Stimulated activated CD4-positive, alpha-beta T cell treated with anti-CD3 and anti-CD28 coated beads, Interleukin-4, amount 100 ng/mL, for 48 hours (primary cell): ENCODE measurements around the gene SDK1.

Source experiments
- DNase-seq, 2 donors: peaks; one replicate each; pipeline ENCODE4 v3.0.0-alpha.2; 2020; ENCODE audit warnings: low read depth in 2 of 2

SDK1 gene

GRCh38 chr7:3591219-3591618 lies 290.2 kb downstream of the SDK1 start:
- no peak for DNase-seq

- DNase-seq = no peak
These were observed 290.9 kb downstream of the SDK1 start for GRCh38 chr7:3591944-3592343.

DNA sequence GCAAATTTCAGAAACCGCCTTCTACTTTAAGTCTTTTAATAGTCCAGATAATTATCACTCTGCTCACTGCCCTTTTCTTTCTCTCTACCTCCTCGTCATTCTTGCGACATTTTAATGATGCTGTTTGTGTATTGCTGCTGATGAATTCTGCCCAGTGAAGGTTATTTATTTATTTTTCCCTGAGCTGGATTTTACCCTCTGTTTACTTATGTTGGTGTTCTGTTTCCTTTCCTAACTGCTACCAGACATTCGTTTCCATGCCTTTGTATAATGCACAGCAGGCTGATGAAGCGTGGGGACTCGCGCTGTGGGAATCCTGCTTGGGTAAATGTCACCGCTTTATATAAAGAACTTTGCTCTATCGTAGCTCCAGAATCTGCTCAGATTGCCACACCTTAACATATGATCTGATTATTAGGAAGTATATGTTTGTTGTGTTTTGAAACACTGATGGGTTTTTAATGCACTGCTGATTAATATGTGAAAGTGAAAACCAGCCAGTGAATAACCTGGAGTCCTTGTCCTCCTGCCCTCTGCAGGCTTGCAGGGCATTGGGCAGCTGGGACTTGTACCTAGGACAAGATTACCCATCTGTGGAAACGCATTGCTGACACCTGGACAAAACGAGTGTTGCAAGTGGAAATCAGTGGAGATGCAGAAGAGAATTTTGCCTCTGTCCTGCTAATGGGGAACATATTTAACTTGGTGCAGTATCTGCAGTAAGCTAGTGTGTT lies 291.5 kb downstream of the SDK1 start:
- DNase-seq = no peak

DNA sequence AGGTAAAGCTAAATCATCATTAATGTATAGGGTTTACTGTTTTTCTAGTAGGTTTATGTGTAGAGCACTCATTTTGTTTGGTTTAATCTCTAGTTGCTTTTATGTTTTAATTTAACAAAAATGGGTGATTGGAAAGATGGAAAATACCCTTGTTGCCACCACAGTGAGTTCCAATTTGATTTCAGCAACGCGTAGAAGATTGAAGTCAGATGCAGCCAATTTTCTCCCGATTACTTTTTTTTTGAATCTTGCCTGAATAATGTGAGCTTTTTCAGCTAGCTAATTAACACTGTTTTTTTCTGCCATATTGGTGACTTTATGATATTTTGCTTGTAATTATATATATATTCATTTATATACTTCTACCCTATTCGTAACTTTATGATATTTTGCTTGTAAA lies 293.8 kb downstream of the SDK1 start:
- no peak for DNase-seq

- no peak for DNase-seq
These were observed 297.8 kb downstream of the SDK1 start for GRCh38 chr7:3598854-3599253.

GRCh38 chr7:3605222-3605621 lies 304.2 kb downstream of the SDK1 start:
- DNase-seq = no peak

- no peak for DNase-seq
These were observed 305.4 kb downstream of the SDK1 start for GRCh38 chr7:3606436-3606835.

GRCh38 chr7:3607847-3608246 lies 306.8 kb downstream of the SDK1 start:
- DNase-seq = no peak

DNA sequence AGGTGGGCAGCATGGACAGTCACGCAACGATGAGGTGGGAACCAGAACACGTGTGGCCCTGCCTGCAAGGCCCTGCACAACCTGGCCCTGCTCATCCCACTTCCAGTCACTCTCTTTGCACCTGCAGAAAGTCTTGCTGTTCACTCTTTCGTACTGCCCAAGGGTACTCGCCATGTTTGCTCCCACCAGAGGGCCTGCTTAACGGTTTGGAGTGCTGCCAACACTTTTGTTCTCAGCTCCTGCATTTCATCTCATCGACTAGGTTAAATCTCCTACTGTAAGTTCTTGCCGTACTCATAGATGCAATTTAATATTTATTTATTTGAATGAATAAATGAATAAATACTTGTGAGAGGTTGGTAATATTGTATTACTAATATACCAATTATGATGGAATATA lies 315.3 kb downstream of the SDK1 start:
- DNase-seq = no peak

DNA sequence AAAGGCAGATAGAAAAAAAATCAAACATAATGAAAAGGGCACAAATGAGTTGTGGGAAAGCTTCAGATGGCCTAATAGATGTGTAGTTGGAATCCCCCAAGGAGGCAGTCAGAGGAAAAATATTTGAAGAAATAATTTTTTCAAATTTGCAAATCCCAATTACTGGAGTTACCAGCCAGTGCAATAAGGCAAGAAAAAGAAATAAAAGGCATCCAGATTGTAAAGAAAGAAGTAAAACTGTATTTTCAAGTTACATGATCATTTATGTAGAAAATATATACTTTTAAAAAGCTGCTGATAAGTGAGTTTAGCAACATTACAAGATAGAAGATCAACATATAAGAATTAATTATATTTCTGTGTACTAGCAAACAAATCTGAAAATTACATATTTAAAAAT lies 329.0 kb downstream of the SDK1 start:
- DNase-seq = no peak

GRCh38 chr7:3634396-3634795 lies 333.3 kb downstream of the SDK1 start:
- DNase-seq = no peak

DNA sequence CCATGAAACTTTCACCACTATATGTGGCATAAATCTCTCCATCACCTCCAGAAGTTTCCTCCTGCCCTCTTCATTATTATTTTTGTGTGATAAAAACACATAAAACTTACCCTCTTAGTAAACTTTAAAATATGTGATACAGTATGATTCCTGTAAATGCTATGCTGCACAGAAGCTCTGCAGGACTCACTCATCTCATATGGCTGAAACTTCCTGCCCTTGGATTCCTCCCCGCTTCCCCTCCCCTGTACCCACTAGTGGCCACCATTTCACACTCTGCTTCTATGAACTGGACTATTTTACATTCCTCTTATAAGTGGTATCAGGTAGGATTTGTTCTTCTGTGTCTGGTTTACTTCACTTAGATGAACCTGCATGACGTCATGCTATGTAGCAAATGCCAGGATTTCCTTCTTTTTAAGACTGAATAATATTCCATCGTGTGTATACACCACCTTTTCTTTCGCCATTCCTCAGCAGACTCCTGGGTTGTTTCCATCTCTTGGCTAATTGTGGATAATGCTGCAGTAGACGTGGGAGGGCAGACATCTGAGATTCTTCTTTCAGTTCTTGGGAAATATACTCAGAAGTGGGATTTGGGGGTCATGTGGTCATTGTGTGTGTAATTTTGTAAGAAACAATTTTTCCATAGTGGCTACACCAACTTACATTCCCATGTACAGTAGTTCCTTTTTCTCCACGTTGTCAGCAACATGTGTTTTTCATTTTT lies 335.2 kb downstream of the SDK1 start:
- no peak for DNase-seq

DNA sequence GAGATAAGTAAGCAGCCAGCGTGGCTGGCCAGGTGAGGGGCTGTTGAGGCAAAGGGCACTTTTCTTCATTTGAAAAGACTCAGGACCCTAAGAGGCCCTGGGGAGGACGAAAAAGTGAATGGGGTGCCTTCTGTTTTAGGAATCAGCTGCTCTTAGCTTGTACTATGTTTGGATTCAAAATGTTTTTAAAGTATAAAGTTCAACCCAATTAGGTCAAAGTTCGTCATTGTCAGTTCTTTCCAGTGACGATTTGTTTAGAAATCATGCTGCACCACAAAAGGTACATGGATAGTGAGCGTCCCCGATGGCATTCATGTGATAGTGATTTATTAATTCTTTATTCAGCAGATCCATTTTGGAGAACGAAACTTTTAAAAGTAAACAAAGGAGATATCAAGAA lies 338.2 kb downstream of the SDK1 start:
- no peak for DNase-seq

GRCh38 chr7:3641582-3641981 lies 340.5 kb downstream of the SDK1 start:
- DNase-seq = no peak

DNA sequence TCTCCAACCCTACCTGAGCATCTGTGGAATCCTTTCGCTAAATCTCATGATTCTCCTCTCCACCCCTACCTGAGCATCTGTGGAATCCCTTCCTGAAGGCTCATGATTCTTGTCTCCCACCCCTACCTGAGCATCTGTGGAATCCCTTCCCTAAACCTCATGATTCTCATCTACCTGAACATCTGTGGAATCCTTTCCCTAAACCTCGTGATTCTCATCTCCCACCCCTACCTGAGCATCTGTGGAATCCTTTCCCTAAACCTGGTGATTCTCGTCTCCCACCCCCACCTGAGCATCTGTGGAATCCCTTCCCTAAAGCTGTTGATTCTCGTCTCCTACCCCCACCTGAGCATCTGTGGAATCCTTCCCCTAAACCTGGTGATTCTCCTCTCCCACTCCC lies 342.0 kb downstream of the SDK1 start:
- no peak for DNase-seq

DNA sequence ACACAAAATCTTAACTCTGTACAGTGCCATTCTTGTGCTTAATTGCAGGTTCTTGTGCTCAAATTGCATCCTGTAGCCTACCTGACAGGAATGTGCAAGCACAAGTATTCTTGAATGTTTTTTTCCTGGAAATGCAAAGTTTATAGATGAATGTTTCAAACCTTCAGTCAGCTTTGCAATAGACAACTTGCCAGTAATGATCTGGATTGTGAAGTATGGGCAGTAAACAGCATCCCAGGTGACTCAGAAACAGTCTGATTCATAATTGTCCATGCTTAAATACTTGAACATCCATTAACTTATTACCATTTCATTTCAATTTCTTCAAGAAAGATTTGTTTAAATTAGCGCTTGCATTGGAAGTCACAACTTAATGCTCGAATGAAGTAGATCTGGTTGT lies 347.2 kb downstream of the SDK1 start:
- no peak for DNase-seq

DNA sequence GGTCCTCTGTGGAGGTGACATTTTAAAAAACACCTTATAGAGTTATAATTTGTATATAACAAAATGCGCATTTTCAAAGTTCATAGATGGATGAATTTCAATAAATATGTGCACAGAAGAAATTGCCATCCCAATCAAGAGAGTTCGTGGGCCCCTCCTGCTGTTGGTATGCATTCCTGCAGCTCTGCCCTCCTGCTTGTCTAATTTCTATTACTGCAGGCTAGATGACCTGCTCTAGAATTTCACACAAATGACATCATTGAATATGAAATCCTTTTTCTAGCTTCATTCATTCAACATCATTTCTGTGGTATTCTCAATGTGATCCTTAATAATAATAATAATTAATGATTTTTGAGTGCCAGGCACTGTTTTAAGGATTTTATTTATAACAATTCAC lies 348.2 kb downstream of the SDK1 start:
- DNase-seq = no peak

- DNase-seq = no peak
These were observed 348.8 kb downstream of the SDK1 start for GRCh38 chr7:3649678-3650440.

DNA sequence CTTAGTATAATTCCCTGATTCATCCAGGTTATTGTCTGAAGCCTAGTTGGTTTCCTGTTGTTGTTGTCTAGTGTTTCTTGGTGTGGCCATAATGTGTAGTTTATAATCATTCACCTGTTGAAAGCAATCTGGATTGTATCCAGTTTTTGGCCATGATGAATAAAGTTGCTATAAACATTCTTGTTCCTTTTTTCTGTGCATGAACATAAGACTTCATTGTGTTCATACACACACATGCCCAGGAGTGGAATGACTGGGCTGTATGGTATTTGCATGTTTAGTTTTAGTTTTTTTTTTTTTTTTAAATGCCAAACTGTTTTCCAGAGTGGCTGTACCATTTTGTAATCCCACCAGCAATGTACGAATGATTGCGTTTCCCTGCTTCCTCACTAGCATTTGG lies 349.8 kb downstream of the SDK1 start:
- DNase-seq = no peak

GRCh38 chr7:3655635-3656034 lies 354.6 kb downstream of the SDK1 start:
- no peak for DNase-seq

DNA sequence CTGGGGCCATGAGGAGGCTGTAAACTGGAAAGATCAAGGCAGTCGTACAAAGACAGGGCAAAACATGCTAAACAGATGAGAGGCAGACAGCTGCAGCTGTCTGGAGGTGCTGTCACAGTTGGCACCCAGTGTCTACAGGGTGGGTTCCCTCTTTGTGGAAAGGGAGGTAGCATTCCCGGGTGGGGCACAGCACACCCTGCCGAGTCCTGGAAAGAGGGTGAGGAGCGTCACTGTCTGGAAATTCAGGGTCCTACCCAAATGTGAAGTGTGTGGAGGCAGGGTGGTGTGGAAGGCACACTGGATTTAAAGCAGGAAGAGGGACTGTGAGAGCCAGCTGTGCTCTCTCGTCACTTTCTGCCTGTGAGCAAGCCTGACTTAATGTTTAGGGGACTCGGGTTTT lies 356.2 kb downstream of the SDK1 start:
- no peak for DNase-seq

DNA sequence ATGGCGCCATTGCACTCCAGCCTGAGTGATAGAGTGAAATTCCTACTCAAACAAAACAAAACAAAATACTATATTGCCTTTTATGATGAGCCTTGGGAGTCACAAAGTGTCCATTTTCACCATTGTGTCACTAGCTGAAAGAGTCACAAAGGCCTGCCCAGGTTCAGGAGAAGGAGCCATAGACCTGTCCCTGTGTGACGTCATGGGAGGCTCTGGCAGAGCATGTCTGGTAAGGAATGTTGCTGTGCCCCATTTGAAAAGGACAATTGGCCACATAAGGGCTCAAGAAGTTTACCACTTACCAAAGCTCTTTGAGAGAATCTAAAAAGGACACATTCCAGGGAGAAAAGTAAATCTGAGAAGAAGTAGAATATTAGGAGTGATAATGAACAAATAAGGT lies 367.7 kb downstream of the SDK1 start:
- DNase-seq = no peak

DNA sequence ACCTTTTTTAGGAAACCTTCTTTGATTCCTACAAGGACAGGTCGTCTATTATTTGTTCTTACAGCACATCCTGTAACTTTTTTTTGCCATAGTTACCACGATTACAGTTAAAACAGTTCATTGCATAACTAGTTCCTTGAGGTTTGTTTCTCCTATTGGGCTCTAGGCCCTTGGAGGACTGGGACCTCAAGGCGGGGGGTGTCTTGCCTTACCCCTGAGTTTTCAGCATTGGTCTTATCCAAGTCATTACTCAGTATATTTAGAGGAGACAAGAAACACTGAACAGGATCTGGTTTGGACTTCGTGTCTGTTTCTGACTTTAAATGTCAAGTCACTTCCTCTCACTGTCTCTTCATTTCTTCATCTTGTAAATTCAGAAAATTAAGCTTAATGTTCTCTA lies 369.8 kb downstream of the SDK1 start:
- DNase-seq = no peak
